Naive thymus-derived CD8-positive, alpha-beta T cell (primary cell): Measurements from ENCODE around the gene AIDA. TPM values are rescaled to one million over a fixed set of nuclear protein-coding genes. Genes with fewer than 3 reads are reported as not detected.
"Not testable (repeated sequence)": the region's sequence is repeated elsewhere in the genome, so short reads cannot be mapped to it uniquely, and the experiment has no call there.

ENCODE experiments used
- ATAC-seq, 2 donors: fragments of 150-1000 bp; cut with Tn5 transposase in 1 of 2; sonication (Bioruptor Pico), chemical (Tn5 transposase) in 1 of 2; 1 replicate in 1 of 2; 2 replicates in 1 of 2; pipeline ENCODE4 v1.10.0; 2021; ENCODE audit warnings: mild to moderate bottlenecking in 2 of 2, moderate library complexity in 2 of 2
- POLR2A ChIA-PET: fragments of 350-600 bp; sonication (Branson Sonifier 250); formaldehyde crosslinking; loops from one replicate; lab custom pipeline; 2021; ENCODE audit warnings: antibody characterized with exemption; lab: Charles Lee
- DNase-seq, 10 donors: peaks; one replicate each; pipeline versions ENCODE4 v3.0.0 to v3.0.0-alpha.2; 2020 to 2022
- H3K27ac Mint-ChIP-seq, 10 donors: one replicate each; pipeline ENCODE4 v1.8.0; 2020 to 2022; ENCODE audit warnings: mild to moderate bottlenecking in 10 of 10, mixed read lengths in 10 of 10, moderate library complexity in 4 of 10, inconsistent platforms in 1 of 10
- H3K27me3 Mint-ChIP-seq, 5 donors: one replicate each; pipeline ENCODE4 v1.8.0; 2021 to 2022; ENCODE audit warnings: mixed read lengths in 5 of 5
- H3K36me3 Mint-ChIP-seq, 3 donors: one replicate each; pipeline ENCODE4 v1.8.0; 2020 to 2022; ENCODE audit warnings: mixed read lengths in 3 of 3, mild to moderate bottlenecking in 2 of 3, inconsistent platforms in 1 of 3
- H3K4me1 Mint-ChIP-seq, 4 donors: one replicate each; pipeline ENCODE4 v1.8.0; 2021 to 2022; ENCODE audit warnings: mixed read lengths in 4 of 4
- H3K4me3 Mint-ChIP-seq, 10 donors: one replicate each; pipeline ENCODE4 v1.8.0; 2020 to 2022; ENCODE audit warnings: mild to moderate bottlenecking in 10 of 10, mixed read lengths in 10 of 10, moderate library complexity in 6 of 10, inconsistent platforms in 1 of 10
- H3K9me3 Mint-ChIP-seq, 9 donors: one replicate each; pipeline ENCODE4 v1.8.0; 2020 to 2022; ENCODE audit warnings: mixed read lengths in 9 of 9, mild to moderate bottlenecking in 3 of 9, inconsistent platforms in 1 of 9, moderate library complexity in 1 of 9
- polyA plus RNA-seq, 3 donors: library from polyadenylated mRNA; unstranded; fragments of 300-500 nt; fragmentation: Illumina TruSeq; gene quantifications; one replicate each; pipeline ENCODE4 v1.2.3, GENCODE V29; 2021
- total RNA-seq, 8 experiments: library from RNA in 2 of 8; stranded (reverse) in 2 of 8; gene quantifications; one replicate each; pipeline ENCODE4 v1.2.3 and lab custom pipeline; 2021 to 2026

The AIDA gene
- total and polyA plus RNA-seq, 5 experiments from 2014 or later: 23.0 to 62.9 (median 25.1) TPM

DNA sequence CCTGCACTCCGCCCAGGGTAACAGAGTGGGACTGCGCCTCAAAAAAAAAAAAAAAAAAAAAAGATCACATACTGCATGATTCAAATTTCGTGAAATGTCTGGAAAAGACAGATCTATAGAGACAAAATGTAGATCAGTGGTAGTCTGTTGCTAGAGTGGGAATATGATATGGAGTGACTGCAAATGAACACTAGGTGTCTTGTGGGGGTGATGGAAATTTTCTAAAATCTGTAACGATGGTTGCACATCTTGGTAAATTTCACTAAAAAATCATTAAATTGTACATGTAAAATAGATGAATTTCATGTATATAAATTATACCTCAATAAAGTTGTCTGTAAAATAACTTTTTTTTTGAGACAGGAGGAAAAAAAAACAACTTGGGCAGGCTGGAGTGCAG, 5.5 kb downstream of the AIDA start:
- Mint-ChIP-seq H3K27me3 (no peaks in the 10 kb centered on the region), H3K36me3 (peaks cover 7 to 46% (median 16%) of the 10 kb centered on the region in 3 donors), H3K9me3 (peaks cover 0 to 3% (median 0%) of the 10 kb centered on the region in 9 donors), H3K4me3 (peak overlapping the region in 1 of 10 donors; percentile 22), H3K27ac (peak overlapping the region in 1 of 10 donors; percentile 21), H3K4me1 (peaks cover 19 to 74% (median 68%) of the 10 kb centered on the region in 4 donors)
- POLR2A ChIA-PET: no interaction called here
- DNase-seq: no peak
- no peak for ATAC-seq

DNA sequence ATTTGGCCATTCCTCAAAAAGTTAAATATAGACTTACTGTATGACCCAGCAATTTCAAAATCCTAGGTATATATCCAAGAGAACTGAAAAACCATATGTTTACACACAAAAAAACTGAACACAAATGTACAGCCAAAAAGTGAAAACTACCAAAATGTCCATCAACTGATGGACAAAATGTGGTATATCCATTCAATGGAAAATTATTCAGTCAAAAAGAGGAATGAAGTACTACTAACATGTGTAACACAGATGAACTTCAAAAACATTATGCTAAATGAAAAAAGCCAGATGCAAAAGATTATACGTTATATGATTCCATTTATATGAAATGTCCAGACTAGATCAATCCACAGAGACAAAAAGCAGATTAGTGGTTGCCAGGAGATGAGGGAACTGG, 8.0 kb downstream of the AIDA start:
- POLR2A ChIA-PET: no interaction called here
- ATAC-seq: no peak
- H3K9me3 Mint-ChIP-seq: peaks cover 0 to 3% (median 0%) of the 10 kb centered on the region in 9 donors
- H3K4me3 Mint-ChIP-seq: peak overlapping the region in 2 of 10 donors; percentile 37 to 44
- peak overlapping the region in 1 of 10 donors; percentile 35 for H3K27ac Mint-ChIP-seq
- H3K4me1 Mint-ChIP-seq: peaks cover 13 to 56% (median 48%) of the 10 kb centered on the region in 4 donors
- H3K36me3 Mint-ChIP-seq: peaks cover 0 to 63% (median 23%) of the 10 kb centered on the region in 3 donors
- no peak for DNase-seq
- H3K27me3 Mint-ChIP-seq: no peaks in the 10 kb centered on the region

DNA sequence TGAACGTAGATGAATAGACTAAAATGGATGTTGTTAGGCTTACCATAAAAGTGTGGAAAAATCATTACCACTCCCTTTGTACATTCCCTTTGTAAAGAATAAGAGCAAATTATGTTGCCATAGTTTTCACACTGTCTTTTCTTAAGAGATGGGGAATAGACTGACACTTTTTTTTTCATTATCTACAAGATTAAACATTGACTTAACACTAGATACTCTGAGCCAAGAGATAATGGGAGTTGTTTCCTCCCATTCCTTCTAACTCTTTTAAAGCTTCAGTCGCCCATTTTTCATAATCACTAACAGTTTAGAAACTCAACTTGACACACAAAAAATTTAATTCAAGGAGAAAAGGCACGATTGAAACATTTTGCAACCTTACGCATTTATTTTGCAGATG, 10.1 kb downstream of the AIDA start:
- peaks cover 11 to 45% (median 40%) of the 10 kb centered on the region in 4 donors for H3K4me1 Mint-ChIP-seq

DNA sequence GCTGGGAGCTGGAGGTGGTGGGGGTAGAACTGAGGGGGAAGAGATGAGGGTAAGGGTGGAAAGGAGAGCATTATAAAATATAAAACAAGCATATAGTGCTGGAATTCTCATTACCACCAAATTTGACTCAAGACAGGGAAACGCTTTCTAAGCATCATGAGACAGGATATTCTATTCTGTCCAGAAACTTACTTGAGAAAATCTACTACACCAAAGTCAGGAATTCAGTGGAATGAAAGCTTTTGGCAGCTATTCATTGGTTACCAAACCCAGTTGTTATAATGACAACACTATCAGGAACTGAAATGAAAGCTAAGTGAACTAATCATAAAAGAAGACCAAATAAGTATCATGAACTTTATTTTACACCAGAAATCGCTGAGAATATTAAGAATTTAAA, 14.5 kb downstream of the AIDA start:
- H3K4me3 Mint-ChIP-seq: no peak overlapping the region
- peaks cover 0 to 48% (median 11%) of the 10 kb centered on the region in 3 donors for H3K36me3 Mint-ChIP-seq
- POLR2A ChIA-PET: no interaction called here
- H3K9me3 Mint-ChIP-seq: no peaks in the 10 kb centered on the region
- ATAC-seq: no peak
- H3K4me1 Mint-ChIP-seq: peaks cover 7 to 26% (median 23%) of the 10 kb centered on the region in 4 donors
- H3K27ac Mint-ChIP-seq: peak overlapping the region in 2 of 10 donors; percentile 19 to 31
- H3K27me3 Mint-ChIP-seq: no peaks in the 10 kb centered on the region
- DNase-seq: no peak

More for the DNA sequence above, 10.1 kb downstream of the AIDA start:
- Mint-ChIP-seq H3K9me3 (peaks cover 0 to 3% (median 0%) of the 10 kb centered on the region in 9 donors), H3K36me3 (peaks cover 0 to 59% (median 21%) of the 10 kb centered on the region in 3 donors), H3K4me3 (no peak overlapping the region), H3K27ac (peak overlapping the region in 2 of 10 donors; percentile 0 to 84), H3K27me3 (no peaks in the 10 kb centered on the region)
- POLR2A ChIA-PET: no interaction called here
- ATAC-seq (no peak), DNase-seq (no peak)

DNA sequence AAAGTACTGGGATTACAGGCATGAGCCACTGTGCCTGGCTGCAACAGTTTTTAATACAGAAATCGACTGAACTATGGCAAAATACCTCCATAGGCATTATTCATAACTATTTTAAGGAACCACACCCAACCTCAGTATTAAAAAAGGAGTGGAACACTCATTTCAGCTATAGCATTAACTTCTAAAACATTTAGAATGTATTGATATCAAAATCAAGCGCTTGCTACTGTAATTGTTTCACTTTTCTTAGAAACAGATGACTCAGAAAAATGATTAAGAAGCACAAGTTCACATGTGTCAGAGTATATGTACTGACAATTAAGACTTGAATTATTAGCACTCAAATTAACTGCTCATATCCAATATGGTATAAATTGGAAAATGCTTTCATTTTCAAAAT, 15.1 kb downstream of the AIDA start:
- DNase-seq (no peak), ATAC-seq (no peak)
- Mint-ChIP-seq H3K4me3 (no peak overlapping the region), H3K27ac (no peak overlapping the region), H3K9me3 (no peaks in the 10 kb centered on the region), H3K27me3 (no peaks in the 10 kb centered on the region), H3K36me3 (peaks cover 0 to 48% (median 11%) of the 10 kb centered on the region in 3 donors), H3K4me1 (peaks cover 7 to 26% (median 23%) of the 10 kb centered on the region in 4 donors)
- POLR2A ChIA-PET: no interaction called here

DNA sequence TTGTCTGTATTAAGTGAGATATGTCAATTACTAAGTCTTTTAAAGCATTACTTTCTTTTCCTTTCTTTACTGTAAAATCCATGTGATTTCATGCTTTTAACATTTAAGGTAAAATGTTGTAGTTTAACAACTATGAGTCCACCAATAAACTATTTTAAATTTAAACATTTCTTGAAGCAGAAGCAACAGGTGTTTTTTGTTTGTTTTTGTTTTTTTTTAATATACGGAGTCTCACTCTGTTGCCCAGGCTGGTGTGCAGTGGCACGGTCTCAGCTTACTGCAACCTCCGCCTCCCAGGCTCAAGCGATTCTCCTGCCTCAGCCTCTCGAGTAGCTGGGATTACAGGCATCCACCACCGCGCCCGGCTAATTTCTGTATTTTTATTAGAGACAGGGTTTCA, 15.6 kb downstream of the AIDA start:
- H3K4me1 Mint-ChIP-seq: peaks cover 7 to 26% (median 23%) of the 10 kb centered on the region in 4 donors
- H3K4me3 Mint-ChIP-seq: no peak overlapping the region
- no peak overlapping the region for H3K27ac Mint-ChIP-seq
- no peaks in the 10 kb centered on the region for H3K27me3 Mint-ChIP-seq
- no peaks in the 10 kb centered on the region for H3K9me3 Mint-ChIP-seq
- POLR2A ChIA-PET: no interaction called here
- ATAC-seq (no peak), DNase-seq (no peak)
- H3K36me3 Mint-ChIP-seq: peaks cover 0 to 50% (median 8%) of the 10 kb centered on the region in 3 donors

DNA sequence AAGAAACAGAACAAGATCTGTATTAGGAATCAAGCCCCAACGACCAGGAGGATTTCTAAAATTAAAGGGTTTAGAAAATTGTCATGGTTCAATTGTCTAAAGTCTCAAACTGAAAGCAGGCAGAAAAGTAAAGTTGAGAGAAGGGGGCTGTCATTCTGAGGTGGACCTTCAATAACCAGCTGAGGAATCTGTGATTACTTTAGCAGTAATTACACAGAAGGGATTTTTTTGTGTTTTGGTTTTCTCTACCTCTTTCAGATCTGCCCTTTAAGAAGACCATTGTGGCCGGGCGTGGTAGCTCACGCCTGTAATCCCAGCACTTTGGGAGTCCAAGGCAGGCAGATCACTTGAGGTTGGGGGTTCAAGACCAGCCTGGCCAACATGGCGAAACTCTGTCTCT, 17.4 kb downstream of the AIDA start:
- DNase-seq: no peak
- H3K27me3 Mint-ChIP-seq: no peaks in the 10 kb centered on the region
- POLR2A ChIA-PET: no interaction called here
- no peak overlapping the region for H3K4me3 Mint-ChIP-seq
- no peak for ATAC-seq
- peaks cover 0 to 44% (median 5%) of the 10 kb centered on the region in 3 donors for H3K36me3 Mint-ChIP-seq
- no peaks in the 10 kb centered on the region for H3K9me3 Mint-ChIP-seq
- H3K4me1 Mint-ChIP-seq: peaks cover 7 to 32% (median 25%) of the 10 kb centered on the region in 4 donors
- H3K27ac Mint-ChIP-seq: peak overlapping the region in 1 of 10 donors; percentile 20

DNA sequence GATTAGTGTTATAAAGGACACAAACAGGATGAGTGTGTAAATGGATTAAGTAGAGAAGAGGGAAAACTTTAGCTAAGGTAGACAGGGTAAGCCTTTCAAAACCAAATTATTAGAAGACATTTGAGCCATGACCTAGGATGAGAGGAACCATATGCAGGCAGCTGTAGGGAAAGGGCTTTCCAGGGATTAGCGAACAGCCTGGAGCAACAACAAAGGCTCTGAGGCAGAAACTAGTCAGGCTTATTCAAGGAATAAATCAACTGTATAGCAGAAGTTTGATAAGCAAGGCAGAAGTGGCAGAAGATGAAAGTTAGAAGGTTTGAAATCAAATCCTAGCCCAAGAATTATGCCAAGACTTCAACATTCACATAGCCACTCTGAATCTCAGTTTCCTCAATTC, 21.3 kb downstream of the AIDA start:
- Mint-ChIP-seq H3K4me1 (peaks cover 5 to 23% (median 18%) of the 10 kb centered on the region in 4 donors), H3K4me3 (no peak overlapping the region), H3K36me3 (peaks cover 0 to 45% (median 9%) of the 10 kb centered on the region in 3 donors), H3K27ac (peak overlapping the region in 5 of 10 donors; percentile 10 to 74 (median 34)), H3K27me3 (no peaks in the 10 kb centered on the region), H3K9me3 (no peaks in the 10 kb centered on the region)
- ATAC-seq (no peak), DNase-seq (no peak)
- POLR2A ChIA-PET: interaction anchor here (1.0 kb wide), 1 partner anchor 20 kb away, joined by 3 read pairs; no protein-coding TSS in a partner anchor

DNA sequence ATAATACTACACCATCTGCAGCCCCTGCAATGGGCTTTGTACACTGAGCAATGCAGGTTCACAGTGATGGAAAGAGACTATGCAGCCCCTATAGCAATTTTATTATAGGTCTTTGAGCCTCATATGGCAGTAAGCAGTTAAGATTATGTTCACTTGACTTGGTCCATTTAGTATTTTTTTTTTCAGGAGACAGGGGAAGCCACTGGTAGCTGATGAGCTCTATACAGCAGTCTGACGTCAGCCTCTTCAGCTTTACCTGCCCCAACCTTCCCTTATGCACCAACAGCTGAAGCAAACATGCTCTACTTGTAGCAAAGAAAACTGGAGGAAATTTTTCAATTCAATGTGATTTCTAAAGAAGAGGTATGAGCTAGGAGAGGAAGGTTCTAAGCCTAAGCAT, 32.2 kb downstream of the AIDA start:
- Mint-ChIP-seq H3K4me3 (no peak overlapping the region), H3K27ac (peak overlapping the region in 5 of 10 donors; percentile 27 to 74 (median 41)), H3K27me3 (no peaks in the 10 kb centered on the region), H3K4me1 (no peaks in the 10 kb centered on the region), H3K36me3 (peaks cover 0 to 54% (median 11%) of the 10 kb centered on the region in 3 donors), H3K9me3 (no peaks in the 10 kb centered on the region)
- ATAC-seq (no peak), DNase-seq (no peak)
- POLR2A ChIA-PET: interaction anchor here (0.6 to 1.1 kb wide), 2 partner anchors 22 to 30 kb away, joined by 3 to 4 read pairs; no protein-coding TSS in a partner anchor

DNA sequence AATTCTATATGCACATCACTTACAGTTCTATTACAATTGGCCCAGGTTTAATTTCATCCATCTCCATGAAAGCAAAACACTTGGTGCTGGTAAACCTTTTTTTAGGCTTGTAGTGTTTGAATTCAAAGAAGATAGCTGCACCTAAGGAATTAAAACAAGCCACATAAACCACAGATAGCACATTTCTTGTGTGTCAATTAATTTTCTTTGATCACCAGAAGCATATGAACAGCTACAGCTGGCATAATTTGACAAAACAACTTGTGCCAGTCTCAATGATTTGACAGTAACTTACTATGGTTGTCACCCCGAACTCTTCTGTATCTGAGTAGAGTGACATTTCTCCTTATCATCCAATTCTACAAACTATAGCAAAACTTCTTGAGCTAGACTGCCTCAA, 42.2 kb downstream of the AIDA start:
- DNase-seq (peak in 2 of 10 donors; percentile 16 to 29), ATAC-seq (peak in 1 of 2 donors; percentile 47)
- Mint-ChIP-seq H3K4me1 (peaks cover 8 to 24% (median 22%) of the 10 kb centered on the region in 4 donors), H3K9me3 (no peaks in the 10 kb centered on the region), H3K4me3 (peak overlapping the region in 5 of 10 donors; percentile 2 to 51 (median 40)), H3K27ac (peak overlapping the region; percentile 63 to 94 (median 87)), H3K36me3 (peaks cover 0 to 80% (median 30%) of the 10 kb centered on the region in 3 donors), H3K27me3 (no peaks in the 10 kb centered on the region)
- POLR2A ChIA-PET: interaction anchor here (0.7 kb wide), 1 partner anchor 43 kb away, joined by 3 read pairs; no protein-coding TSS in a partner anchor

DNA sequence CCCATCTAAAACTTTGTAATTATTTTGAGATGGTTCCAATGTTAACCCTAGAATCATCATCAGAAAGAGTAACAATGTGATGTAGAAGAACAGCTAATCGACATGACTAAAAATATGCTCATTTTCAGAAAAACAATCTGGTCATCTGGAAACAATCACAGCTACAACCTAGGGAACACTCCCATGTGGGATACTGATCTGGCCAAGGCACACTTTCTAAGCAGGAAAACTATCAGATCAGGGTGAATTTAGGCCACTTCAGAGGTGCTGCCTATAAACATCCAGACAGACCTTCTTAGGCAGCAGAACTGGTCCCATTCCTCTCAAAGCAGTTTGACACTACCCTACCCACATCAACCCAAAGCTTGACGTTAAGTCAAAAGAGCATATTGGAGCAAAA, 43.2 kb downstream of the AIDA start:
- Mint-ChIP-seq H3K36me3 (peaks cover 4 to 78% (median 26%) of the 10 kb centered on the region in 3 donors), H3K4me1 (peaks cover 8 to 24% (median 22%) of the 10 kb centered on the region in 4 donors)
- H3K4me3 Mint-ChIP-seq, ATAC-seq, DNase-seq, H3K27me3 Mint-ChIP-seq, H3K9me3 Mint-ChIP-seq, H3K27ac Mint-ChIP-seq, POLR2A ChIA-PET: not testable (repeated sequence)

DNA sequence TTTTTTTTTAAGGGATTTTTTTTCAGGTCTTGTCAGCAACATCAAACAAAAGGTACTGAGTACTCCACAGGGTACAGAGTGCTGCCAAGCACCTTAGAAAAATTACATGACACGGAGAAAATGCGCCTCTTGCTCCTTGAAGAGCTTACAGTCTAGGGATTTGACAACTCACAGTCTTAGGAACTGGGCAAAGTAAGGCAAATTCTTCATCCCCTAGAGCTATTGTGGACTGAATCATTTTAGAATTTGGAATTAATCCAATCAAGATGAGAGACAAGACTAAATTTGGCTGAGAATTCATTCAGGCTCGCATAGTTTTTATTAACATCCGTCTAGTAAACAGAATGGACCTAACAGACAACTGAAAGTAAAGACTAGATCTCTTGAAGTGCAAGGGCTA, 44.1 kb downstream of the AIDA start:
- H3K27me3 Mint-ChIP-seq, H3K9me3 Mint-ChIP-seq, DNase-seq, H3K4me3 Mint-ChIP-seq, ATAC-seq, POLR2A ChIA-PET: not testable (repeated sequence)
- peaks cover 4 to 78% (median 28%) of the 10 kb centered on the region in 3 donors for H3K36me3 Mint-ChIP-seq
- H3K27ac Mint-ChIP-seq: peak overlapping the region in 2 of 10 donors; percentile 51 to 55
- peaks cover 7 to 24% (median 21%) of the 10 kb centered on the region in 4 donors for H3K4me1 Mint-ChIP-seq

DNA sequence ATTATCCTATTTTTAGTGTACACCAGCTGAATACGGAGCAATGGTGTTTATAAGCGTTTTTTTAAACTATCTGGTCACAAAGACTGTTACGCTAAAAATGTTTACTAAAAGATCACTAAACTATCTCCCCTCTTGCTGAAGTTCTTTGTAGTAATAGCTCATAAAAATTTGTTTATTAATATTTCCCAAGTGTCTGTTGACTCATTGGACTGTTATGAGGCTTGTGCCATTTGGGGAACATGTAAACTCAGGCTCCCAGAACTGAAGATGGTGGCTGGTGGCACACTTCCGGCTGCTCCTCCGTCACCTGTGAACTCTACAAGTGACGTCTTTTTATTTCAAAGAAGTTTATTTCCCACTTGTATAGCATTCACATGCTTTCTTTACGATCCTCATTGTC, 46.3 kb downstream of the AIDA start:
- Mint-ChIP-seq H3K27ac (peak overlapping the region in 3 of 10 donors; percentile 41 to 73 (median 68)), H3K4me1 (peaks cover 6 to 28% (median 22%) of the 10 kb centered on the region in 4 donors), H3K9me3 (no peaks in the 10 kb centered on the region), H3K4me3 (no peak overlapping the region), H3K27me3 (no peaks in the 10 kb centered on the region), H3K36me3 (peaks cover 4 to 80% (median 20%) of the 10 kb centered on the region in 3 donors)
- ATAC-seq: no peak
- DNase-seq: no peak
- POLR2A ChIA-PET: no interaction called here
